Activated naive CD4-positive, alpha-beta T cell treated with anti-CD3 and anti-CD28 coated beads, Interleukin-2, amount 50 U/mL, for 72 hours (primary cell): ENCODE data around the gene GTF2A2. TPM values are rescaled to one million over a fixed set of nuclear protein-coding genes. Genes with fewer than 3 reads are reported as not detected.

ENCODE experiments used
- ATAC-seq, 2 donors: fragments of 150-1000 bp; cut with Tn5 transposase; 2 replicates each; pipeline ENCODE4 v1.10.0; 2021; ENCODE audit warnings: mild to moderate bottlenecking in 2 of 2, moderate library complexity in 2 of 2
- DNase-seq, 2 donors: peaks; one replicate each; pipeline ENCODE4 v3.0.0; 2021 to 2022; ENCODE audit warnings: low spot score in 2 of 2
- H3K27ac Mint-ChIP-seq, 2 donors: one replicate each; pipeline ENCODE4 v1.8.0; 2022; ENCODE audit warnings: mild to moderate bottlenecking in 2 of 2, mixed read lengths in 2 of 2
- H3K36me3 Mint-ChIP-seq, 2 donors: one replicate each; pipeline ENCODE4 v1.8.0; 2022; ENCODE audit warnings: mixed read lengths in 2 of 2
- H3K9me3 Mint-ChIP-seq, 2 donors: one replicate each; pipeline ENCODE4 v1.8.0; 2022; ENCODE audit warnings: mixed read lengths in 2 of 2
- total RNA-seq, 2 donors: library from RNA; stranded (reverse); gene quantifications; one replicate each; pipeline ENCODE4 v1.2.3, GENCODE V29; 2022

GTF2A2 gene
- total RNA-seq, 2 donors from 2014 or later = 141 to 170 TPM

GRCh38 chr15:59590027-59590426 is 67.3 kb downstream of the GTF2A2 start:
- Mint-ChIP-seq H3K36me3 (no peaks in the 10 kb centered on the region), H3K9me3 (no peaks in the 10 kb centered on the region), H3K27ac (no peak overlapping the region)
- DNase-seq = peak in 1 of 2 donors; percentile 20
- peak; percentile 87 to 97 for ATAC-seq

Other genes starting within 250 kb of the GTF2A2 start
- gene FAM81A, start 219.3 kb downstream of the GTF2A2 start, total RNA-seq = under 1 TPM; 0.09 to 0.41 TPM
- gene GCNT3, start 45.7 kb downstream of the GTF2A2 start, total RNA-seq = not detected
- 10 to 100 TPM; 44.2 to 49.1 TPM for gene BNIP2, start 31.8 kb upstream of the GTF2A2 start, total RNA-seq